ENCODE results near the gene PRKAR1A.

GRCh38 chr17:68513932-68514331, 1.7 kb downstream of the PRKAR1A start:
- TF ChIP-seq CTCF (IDR thresholded peaks at IDR 0.05) (no peak), POLR2A (IDR thresholded peaks at IDR 0.05) (no peak)

Data from breast epithelium (tissue), 3 donors.